OCI-M1 (cell line): Measurements from ENCODE around the gene CLIC3.
A peak's percentile ranks its signal among the peaks of the same experiment; 100 is the strongest.

ENCODE experiments used
- DNase-seq: peaks from one replicate; lab custom pipeline; 2025; lab: John Stamatoyannopoulos, UW

The CLIC3 gene

GRCh38 chr9:137030538-137031527, 34.5 kb upstream of the CLIC3 start:
- peak; percentile 18 for DNase-seq

- DNase-seq, result no peak
These were observed 33.6 kb upstream of the CLIC3 start for GRCh38 chr9:137030006-137030405.

- DNase-seq, result peak; percentile 84
These were observed 32.9 kb upstream of the CLIC3 start for GRCh38 chr9:137029058-137029936.

- DNase-seq, result peak; percentile 65
These were observed 32.1 kb upstream of the CLIC3 start for GRCh38 chr9:137028263-137029057.

- no peak for DNase-seq
These were observed 31.2 kb upstream of the CLIC3 start, which contains the start of gene ABCA2 for GRCh38 chr9:137027369-137028262. Gene ABCA2 (minus strand): TSS chr9:137028237. CDS start chr9:137028140, 97 bp downstream.

GRCh38 chr9:137026828-137027227, 30.5 kb upstream of the CLIC3 start:
- no peak for DNase-seq

- DNase-seq, result no peak
These were observed 30.0 kb upstream of the CLIC3 start for GRCh38 chr9:137026384-137026783.

- no peak for DNase-seq
These were observed 29.2 kb upstream of the CLIC3 start for GRCh38 chr9:137025517-137025966.

GRCh38 chr9:137023583-137023991, 27.2 kb upstream of the CLIC3 start:
- no peak for DNase-seq

- DNase-seq, result no peak
These were observed 26.8 kb upstream of the CLIC3 start for GRCh38 chr9:137023157-137023556.

GRCh38 chr9:137022662-137023008, 26.3 kb upstream of the CLIC3 start:
- no peak for DNase-seq

- DNase-seq, result peak; percentile 82
These were observed 25.8 kb upstream of the CLIC3 start for GRCh38 chr9:137021979-137022661.

GRCh38 chr9:137021568-137021978, 25.2 kb upstream of the CLIC3 start:
- no peak for DNase-seq

GRCh38 chr9:137020771-137021567, 24.6 kb upstream of the CLIC3 start:
- DNase-seq, result no peak

- DNase-seq, result no peak
These were observed 23.7 kb upstream of the CLIC3 start for GRCh38 chr9:137019891-137020683.

GRCh38 chr9:137018761-137019559, 22.6 kb upstream of the CLIC3 start:
- DNase-seq, result no peak

GRCh38 chr9:137017791-137018497, 21.6 kb upstream of the CLIC3 start:
- no peak for DNase-seq
